HCT116 (cell line): ENCODE data around the gene HECW1. TPM values are rescaled to one million over a fixed set of nuclear protein-coding genes. Genes with fewer than 3 reads are reported as not detected.

Source experiments
- ATAC-seq: fragments of 200-7000 bp; cut with Tn5 transposase; 2 replicates; pipeline ENCODE4 v1.9.1; 2020; ENCODE audit warnings: mild to moderate bottlenecking, moderate library complexity
- BruUV-seq: library from RNA; stranded (reverse); fragments of 400-500 nt; replicated peaks from 2 replicates; lab custom pipeline; 2021; lab: Mats Ljungman, UMichigan
- CTCF ChIA-PET: fragments of 300-600 bp; sonication (Branson Sonifier 250); formaldehyde crosslinking; loops from one replicate; lab custom pipeline; 2021; ENCODE audit warnings: antibody characterized with exemption; lab: Charles Lee
- POLR2A ChIA-PET: fragments of 300-600, 350-600 bp; sonication (Branson Sonifier 250); formaldehyde crosslinking; loops from one replicate; lab custom pipeline; 2021; ENCODE audit warnings: antibody characterized with exemption; lab: Charles Lee
- RAD21 ChIA-PET, 2 experiments: fragments of 300-600 bp; sonication (Branson Sonifier 250); formaldehyde crosslinking; loops; one replicate each; lab custom pipeline; 2023; ENCODE audit warnings: low total read pairs in 2 of 2; ENCODE audit not compliant: uncharacterized antibody in 2 of 2, unreplicated experiment in 2 of 2, low non-redundant PET in 1 of 2; lab: Charles Lee
- DNase-seq: peaks from one replicate; pipeline ENCODE4 v3.0.0-alpha.2; 2010; ENCODE audit warnings: low read depth, low spot score
- H2AFZ ChIP-seq: fragments of 200-600 bp; shearing (Covaris generic), sonication (generic); 2 replicates; pipeline ENCODE4 v1.6.1; 2017; ENCODE audit warnings: low read depth, mixed run types, mixed read lengths, antibody characterized with exemption, low read length; ENCODE audit not compliant: poor library complexity, severe bottlenecking
- H3K27ac ChIP-seq: 2 replicates; pipeline ENCODE4 v1.5.1; 2012; ENCODE audit warnings: low read depth, low read length
- H3K27me3 ChIP-seq: fragments of 200-600 bp; sonication (generic); 2 replicates; pipeline ENCODE4 v1.6.1; 2016; ENCODE audit warnings: mixed run types, low read length, mixed read lengths; ENCODE audit not compliant: insufficient read depth
- H3K36me3 ChIP-seq, 2 experiments: fragments of 200-500 bp in 1 of 2; fragments of 200-600 bp in 1 of 2; sonication (Bioruptor generic) in 1 of 2; sonication (generic) in 1 of 2; 2 replicates each; pipeline versions ENCODE4 v1.5.1 to v1.6.1; 2014 to 2016; ENCODE audit warnings: low read length in 2 of 2, inconsistent platforms in 1 of 2, mixed read lengths in 1 of 2, mixed run types in 1 of 2; ENCODE audit not compliant: insufficient read depth in 2 of 2, control insufficient read depth in 1 of 2
- H3K4me1 ChIP-seq, 2 experiments: fragments of 200-600 bp in 1 of 2; sonication (generic) in 1 of 2; 2 replicates each; pipeline versions ENCODE4 v1.5.1 to v1.6.1; 2012 to 2017; ENCODE audit warnings: low read length in 2 of 2, inconsistent platforms in 1 of 2, mild to moderate bottlenecking in 1 of 2, mixed read lengths in 1 of 2, mixed run types in 1 of 2, moderate library complexity in 1 of 2; ENCODE audit not compliant: insufficient read depth in 2 of 2, control insufficient read depth in 1 of 2
- H3K4me2 ChIP-seq: fragments of 200-600 bp; sonication (generic); 2 replicates; pipeline ENCODE4 v1.6.1; 2017; ENCODE audit warnings: mixed run types, low read length, mixed read lengths
- H3K4me3 ChIP-seq, 2 experiments: fragments of 200-600 bp in 1 of 2; sonication (generic) in 1 of 2; replicated peaks in 1 of 2; 2 replicates each; pipeline ENCODE4 v1.5.1; 2011 to 2016; ENCODE audit warnings: low read length in 2 of 2, control low read depth in 1 of 2, low read depth in 1 of 2, mild to moderate bottlenecking in 1 of 2, mixed read lengths in 1 of 2, mixed run types in 1 of 2
- H3K79me2 ChIP-seq: fragments of 200-600 bp; sonication (generic); 2 replicates; pipeline ENCODE4 v1.6.1; 2017; ENCODE audit warnings: mild to moderate bottlenecking, mixed run types, low read length, moderate library complexity, mixed read lengths; ENCODE audit not compliant: insufficient read depth
- H3K9ac ChIP-seq: fragments of 200-600 bp; sonication (generic); 2 replicates; pipeline ENCODE4 v1.6.1; 2016; ENCODE audit warnings: low read length, mixed read lengths
- H3K9me2 ChIP-seq: fragments of 200-600 bp; sonication (generic), shearing (Covaris generic); 2 replicates; pipeline ENCODE4 v1.6.1; 2017; ENCODE audit warnings: mixed run types, mild to moderate bottlenecking, moderate library complexity; ENCODE audit not compliant: insufficient read depth
- H3K9me3 ChIP-seq, 2 experiments: fragments of 200-500 bp in 1 of 2; fragments of 200-600 bp in 1 of 2; sonication (Bioruptor generic) in 1 of 2; sonication (generic) in 1 of 2; 2 replicates each; pipeline ENCODE4 v1.6.1; 2014 to 2017; ENCODE audit warnings: low read length in 2 of 2, mixed read lengths in 2 of 2, inconsistent platforms in 1 of 2, low read depth in 1 of 2, mild to moderate bottlenecking in 1 of 2, mixed run types in 1 of 2, moderate library complexity in 1 of 2; ENCODE audit not compliant: control insufficient read depth in 1 of 2, insufficient read depth in 1 of 2
- H4K20me1 ChIP-seq: fragments of 200-600 bp; sonication (generic), shearing (Covaris generic); 2 replicates; pipeline ENCODE4 v1.6.1; 2017; ENCODE audit warnings: mixed run types, mild to moderate bottlenecking, moderate library complexity; ENCODE audit not compliant: insufficient read depth
- CBX3 ChIP-seq: IDR thresholded peaks from 2 replicates; pipeline ENCODE4 v1.6.1; 2012; ENCODE audit warnings: low read depth
- CEBPB ChIP-seq: IDR thresholded peaks from 2 replicates; pipeline ENCODE4 v1.6.1; 2012; ENCODE audit warnings: low read depth
- EGR1 ChIP-seq: IDR thresholded peaks from 2 replicates; pipeline ENCODE4 v1.6.1; 2012; ENCODE audit warnings: low read depth
- ELF1 ChIP-seq: IDR thresholded peaks from 2 replicates; pipeline ENCODE4 v1.6.1; 2012; ENCODE audit warnings: low read depth, borderline replicate concordance
- EZH2phosphoT487 ChIP-seq: fragments of 200-600 bp; IDR thresholded peaks from 2 replicates; pipeline ENCODE4 v1.6.1; 2018; ENCODE audit warnings: antibody characterized with exemption, borderline replicate concordance
- FOSL1 ChIP-seq: IDR thresholded peaks from 2 replicates; pipeline ENCODE4 v1.6.1; 2012; ENCODE audit warnings: low read depth
- JUND ChIP-seq: IDR thresholded peaks from 2 replicates; pipeline ENCODE4 v1.6.1; 2012
- POLR2A ChIP-seq: IDR thresholded peaks from 2 replicates; pipeline ENCODE4 v1.7.0; 2011; ENCODE audit warnings: borderline replicate concordance; ENCODE audit not compliant: insufficient read depth, insufficient read length; ENCODE audit errors: extremely low read depth
- SP1 ChIP-seq: IDR thresholded peaks from 2 replicates; pipeline ENCODE4 v1.6.1; 2012; ENCODE audit warnings: low read depth
- SRF ChIP-seq: IDR thresholded peaks from 2 replicates; pipeline ENCODE4 v1.6.1; 2012; ENCODE audit warnings: low read depth
- YY1 ChIP-seq: IDR thresholded peaks from 2 replicates; pipeline ENCODE4 v1.6.1; 2011; ENCODE audit warnings: low read length, low read depth, moderate library complexity, mild to moderate bottlenecking; ENCODE audit not compliant: insufficient replicate concordance; ENCODE audit errors: extremely low read depth
- ZFX ChIP-seq: fragments of 450-650 bp; IDR thresholded peaks from 2 replicates; pipeline ENCODE4 v1.6.1; 2017
- ZNF274 ChIP-seq: fragments of 200-500 bp; sonication (Bioruptor generic); IDR thresholded peaks from 2 replicates; pipeline ENCODE4 v1.6.1; 2014; ENCODE audit warnings: mild to moderate bottlenecking, low read depth, low read length, inconsistent platforms
- intact Hi-C: fragments of 100-400 bp; cut with micrococcal nuclease; formaldehyde crosslinking; loops from 2 replicates; pipeline ENCODE4 v1.10.0; 2022
- total RNA-seq: library from RNA; stranded (reverse); gene quantifications from one replicate; pipeline ENCODE4 v1.2.1, GENCODE V29; 2021; ENCODE audit not compliant: unreplicated experiment
- TF ChIP-seq, protein P1 (sequence below): IDR thresholded peaks from 2 replicates; pipeline ENCODE4 v1.6.1; 2011; ENCODE audit warnings: mild to moderate bottlenecking, low read length, moderate library complexity; ENCODE audit not compliant: insufficient replicate concordance; ENCODE audit errors: extremely low read depth
- TF ChIP-seq, protein P2 (sequence below): IDR thresholded peaks from 2 replicates; pipeline ENCODE4 v1.6.1; 2012
- TF ChIP-seq, protein P3 (sequence below): IDR thresholded peaks from 2 replicates; pipeline ENCODE4 v1.6.1; 2012; ENCODE audit warnings: low read depth
- TF ChIP-seq, protein P4 (sequence below): IDR thresholded peaks from 2 replicates; pipeline ENCODE4 v1.6.1; 2012

HECW1 gene
- total RNA-seq, 1 experiment from 2014 or later, result 5.6 TPM

DNA sequence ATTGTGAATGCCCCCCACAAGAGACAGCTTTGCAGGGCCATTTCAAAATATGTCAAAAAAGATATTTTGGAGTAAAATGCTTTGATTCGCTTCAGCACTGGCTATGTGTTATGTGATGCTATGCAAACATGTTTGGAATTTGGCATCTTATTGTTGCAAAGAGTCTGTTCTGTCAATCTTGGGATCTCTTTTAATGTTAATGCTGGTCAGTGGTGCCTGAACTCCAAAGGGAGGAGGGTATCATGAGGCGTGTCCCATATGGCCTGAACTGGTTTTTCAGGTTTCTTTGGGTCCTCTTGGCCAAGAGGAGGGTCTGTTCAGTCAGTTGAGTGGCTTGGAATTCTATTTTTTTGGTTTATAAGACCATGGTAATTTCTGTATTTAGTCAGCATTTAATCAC lies 81.4 kb downstream of the HECW1 start:
- ChIA-PET RAD21 (no interaction called here), CTCF (interaction anchor here (1.1 kb wide), 1 partner anchor 67 kb away, joined by 3 read pairs; no protein-coding TSS in a partner anchor)
- ATAC-seq, result no peak

DNA sequence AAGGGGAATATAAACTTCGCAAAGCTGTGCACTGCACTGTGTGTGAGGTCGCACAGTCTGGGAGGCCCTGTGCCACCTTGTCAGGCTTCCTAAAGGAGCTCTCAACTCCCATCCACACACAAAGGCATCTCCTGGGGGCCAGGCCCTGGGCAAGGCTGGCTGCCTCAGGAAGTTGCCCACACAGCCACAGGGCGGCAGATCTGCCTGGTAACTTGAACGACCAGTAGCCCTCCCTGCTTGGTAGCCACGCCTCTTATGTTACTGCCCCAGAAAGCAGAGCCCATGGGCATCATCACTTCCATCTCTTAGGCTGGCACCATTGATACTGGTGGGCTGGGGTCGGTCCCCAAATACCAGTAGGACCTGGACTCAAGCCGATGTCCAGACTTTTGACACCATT lies 82.8 kb downstream of the HECW1 start:
- Histone ChIP-seq H4K20me1 (no peaks in the 10 kb centered on the region), H3K4me3 (no peak overlapping the region), H3K9ac (no peak overlapping the region), H3K9me3 (no peaks in the 10 kb centered on the region), H3K36me3 (no peaks in the 10 kb centered on the region), H3K4me2 (no peak overlapping the region), H3K4me1 (peaks cover 4 to 11% of the 10 kb centered on the region in 2 experiments; a peak in 3 of 4 replicates), H3K27ac (no peak overlapping the region), H2AFZ (no peak overlapping the region), H3K27me3 (no peaks in the 10 kb centered on the region), H3K79me2 (no peaks in the 10 kb centered on the region), H3K9me2 (no peaks in the 10 kb centered on the region)
- DNase-seq (no peak), ATAC-seq (peak; percentile 81)
- intact Hi-C loops, result no loop called here
- ChIA-PET RAD21 (no interaction called here), CTCF (interaction anchor here (1.1 kb wide), 1 partner anchor 66 kb away, joined by 3 read pairs; no protein-coding TSS in a partner anchor), POLR2A (no interaction called here)
- BruUV-seq, result no TSS peak
- TF ChIP-seq, protein P1, sequence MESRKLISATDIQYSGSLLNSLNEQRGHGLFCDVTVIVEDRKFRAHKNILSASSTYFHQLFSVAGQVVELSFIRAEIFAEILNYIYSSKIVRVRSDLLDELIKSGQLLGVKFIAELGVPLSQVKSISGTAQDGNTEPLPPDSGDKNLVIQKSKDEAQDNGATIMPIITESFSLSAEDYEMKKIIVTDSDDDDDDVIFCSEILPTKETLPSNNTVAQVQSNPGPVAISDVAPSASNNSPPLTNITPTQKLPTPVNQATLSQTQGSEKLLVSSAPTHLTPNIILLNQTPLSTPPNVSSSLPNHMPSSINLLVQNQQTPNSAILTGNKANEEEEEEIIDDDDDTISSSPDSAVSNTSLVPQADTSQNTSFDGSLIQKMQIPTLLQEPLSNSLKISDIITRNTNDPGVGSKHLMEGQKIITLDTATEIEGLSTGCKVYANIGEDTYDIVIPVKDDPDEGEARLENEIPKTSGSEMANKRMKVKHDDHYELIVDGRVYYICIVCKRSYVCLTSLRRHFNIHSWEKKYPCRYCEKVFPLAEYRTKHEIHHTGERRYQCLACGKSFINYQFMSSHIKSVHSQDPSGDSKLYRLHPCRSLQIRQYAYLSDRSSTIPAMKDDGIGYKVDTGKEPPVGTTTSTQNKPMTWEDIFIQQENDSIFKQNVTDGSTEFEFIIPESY, result no peak
- TF ChIP-seq, protein P2, sequence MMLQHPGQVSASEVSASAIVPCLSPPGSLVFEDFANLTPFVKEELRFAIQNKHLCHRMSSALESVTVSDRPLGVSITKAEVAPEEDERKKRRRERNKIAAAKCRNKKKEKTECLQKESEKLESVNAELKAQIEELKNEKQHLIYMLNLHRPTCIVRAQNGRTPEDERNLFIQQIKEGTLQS, result no peak
- TF ChIP-seq YY1, result no peak
- no peak for TF ChIP-seq CBX3
- TF ChIP-seq CEBPB, result no peak
- no peak for TF ChIP-seq SRF
- TF ChIP-seq ZNF274, result no peak
- no peak for TF ChIP-seq EGR1
- TF ChIP-seq, protein P3, sequence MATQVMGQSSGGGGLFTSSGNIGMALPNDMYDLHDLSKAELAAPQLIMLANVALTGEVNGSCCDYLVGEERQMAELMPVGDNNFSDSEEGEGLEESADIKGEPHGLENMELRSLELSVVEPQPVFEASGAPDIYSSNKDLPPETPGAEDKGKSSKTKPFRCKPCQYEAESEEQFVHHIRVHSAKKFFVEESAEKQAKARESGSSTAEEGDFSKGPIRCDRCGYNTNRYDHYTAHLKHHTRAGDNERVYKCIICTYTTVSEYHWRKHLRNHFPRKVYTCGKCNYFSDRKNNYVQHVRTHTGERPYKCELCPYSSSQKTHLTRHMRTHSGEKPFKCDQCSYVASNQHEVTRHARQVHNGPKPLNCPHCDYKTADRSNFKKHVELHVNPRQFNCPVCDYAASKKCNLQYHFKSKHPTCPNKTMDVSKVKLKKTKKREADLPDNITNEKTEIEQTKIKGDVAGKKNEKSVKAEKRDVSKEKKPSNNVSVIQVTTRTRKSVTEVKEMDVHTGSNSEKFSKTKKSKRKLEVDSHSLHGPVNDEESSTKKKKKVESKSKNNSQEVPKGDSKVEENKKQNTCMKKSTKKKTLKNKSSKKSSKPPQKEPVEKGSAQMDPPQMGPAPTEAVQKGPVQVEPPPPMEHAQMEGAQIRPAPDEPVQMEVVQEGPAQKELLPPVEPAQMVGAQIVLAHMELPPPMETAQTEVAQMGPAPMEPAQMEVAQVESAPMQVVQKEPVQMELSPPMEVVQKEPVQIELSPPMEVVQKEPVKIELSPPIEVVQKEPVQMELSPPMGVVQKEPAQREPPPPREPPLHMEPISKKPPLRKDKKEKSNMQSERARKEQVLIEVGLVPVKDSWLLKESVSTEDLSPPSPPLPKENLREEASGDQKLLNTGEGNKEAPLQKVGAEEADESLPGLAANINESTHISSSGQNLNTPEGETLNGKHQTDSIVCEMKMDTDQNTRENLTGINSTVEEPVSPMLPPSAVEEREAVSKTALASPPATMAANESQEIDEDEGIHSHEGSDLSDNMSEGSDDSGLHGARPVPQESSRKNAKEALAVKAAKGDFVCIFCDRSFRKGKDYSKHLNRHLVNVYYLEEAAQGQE, result no peak
- TF ChIP-seq ELF1, result no peak
- TF ChIP-seq ZFX, result no peak

More for the DNA sequence above, 81.4 kb downstream of the HECW1 start:
- no peak for DNase-seq
- no peak overlapping the region for H3K27ac ChIP-seq
- no peaks in the 10 kb centered on the region for H3K9me2 ChIP-seq
- H3K79me2 ChIP-seq, result no peaks in the 10 kb centered on the region
- no peaks in the 10 kb centered on the region for H4K20me1 ChIP-seq
- POLR2A ChIA-PET, result no interaction called here
- no peak overlapping the region for H2AFZ ChIP-seq
- intact Hi-C loops, result no loop called here
- no TSS peak for BruUV-seq
- no peaks in the 10 kb centered on the region for H3K36me3 ChIP-seq
- no peaks in the 10 kb centered on the region for H3K9me3 ChIP-seq
- H3K9ac ChIP-seq, result no peak overlapping the region
- H3K4me3 ChIP-seq, result no peak overlapping the region
- no peak for TF ChIP-seq POLR2A
- TF ChIP-seq SP1, result no peak
- TF ChIP-seq JUND, result no peak
- TF ChIP-seq FOSL1, result no peak
- TF ChIP-seq EZH2phosphoT487, result no peak
- no peak for TF ChIP-seq ZNF274
- TF ChIP-seq, protein P4, sequence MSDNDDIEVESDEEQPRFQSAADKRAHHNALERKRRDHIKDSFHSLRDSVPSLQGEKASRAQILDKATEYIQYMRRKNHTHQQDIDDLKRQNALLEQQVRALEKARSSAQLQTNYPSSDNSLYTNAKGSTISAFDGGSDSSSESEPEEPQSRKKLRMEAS, result no peak
- TF ChIP-seq EGR1, result no peak
- TF ChIP-seq SRF, result no peak
- peaks cover 4 to 6% of the 10 kb centered on the region in 2 experiments; a peak in 2 of 4 replicates for H3K4me1 ChIP-seq
- no peak overlapping the region for H3K4me2 ChIP-seq
- H3K27me3 ChIP-seq, result no peaks in the 10 kb centered on the region
